ENCODE results near the gene UGT3A2.

The UGT3A2 gene

DNA sequence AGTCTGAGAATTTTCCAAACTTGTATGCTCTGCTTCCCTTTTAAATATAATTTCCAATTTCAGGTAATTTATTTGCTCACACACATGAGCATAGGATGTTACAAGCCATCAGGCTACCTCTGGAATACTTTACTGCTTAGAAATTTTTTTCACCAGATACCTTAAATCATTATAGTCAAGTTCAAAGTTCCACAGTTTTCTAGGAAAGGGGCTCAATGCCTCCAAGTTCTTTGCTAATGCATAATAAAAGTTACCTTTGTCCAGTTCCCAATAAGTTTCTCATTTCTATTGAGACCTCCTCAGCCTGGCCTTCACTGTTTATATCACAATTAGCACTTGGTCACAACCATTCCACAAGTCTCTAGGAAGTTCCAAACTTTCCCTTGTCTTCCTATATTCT lies 59.3 kb downstream of the UGT3A2 start:
- H2AFZ ChIP-seq (ENCODE audit: low read length) = no peak overlapping the region
- no peaks in the 10 kb centered on the region for H3K36me3 ChIP-seq (ENCODE audit: insufficient read depth, low read length)
- peaks cover 15% of the 10 kb centered on the region for H3K4me1 ChIP-seq (ENCODE audit: insufficient read depth, low read length, poor library complexity, severe bottlenecking)
- no peaks in the 10 kb centered on the region for H3K27me3 ChIP-seq (ENCODE audit: insufficient read depth, low read length, poor library complexity, severe bottlenecking)
- H3F3A ChIP-seq (ENCODE audit: low read depth) = no peaks in the 10 kb centered on the region
- no peak overlapping the region for H3K4me2 ChIP-seq (ENCODE audit: low read depth, low read length, poor library complexity, severe bottlenecking)
- no peaks in the 10 kb centered on the region for H3K79me2 ChIP-seq (ENCODE audit: insufficient read depth, low read length)
- no peak overlapping the region for H3K4me3 ChIP-seq (ENCODE audit: low read length, poor library complexity, severe bottlenecking)
- peaks cover 15% of the 10 kb centered on the region; the same call in 1 of the 2 replicates for H3K9me3 ChIP-seq (ENCODE audit: insufficient read depth, low read depth, low read length)
- H3K9me2 ChIP-seq (replicated peaks; ENCODE audit: low read depth, low read length) = no peaks in the 10 kb centered on the region
- TF ChIP-seq EZH2phosphoT487 (IDR thresholded peaks at IDR 0.05; ENCODE audit: borderline replicate concordance) = no peak
- TF ChIP-seq, protein P1, sequence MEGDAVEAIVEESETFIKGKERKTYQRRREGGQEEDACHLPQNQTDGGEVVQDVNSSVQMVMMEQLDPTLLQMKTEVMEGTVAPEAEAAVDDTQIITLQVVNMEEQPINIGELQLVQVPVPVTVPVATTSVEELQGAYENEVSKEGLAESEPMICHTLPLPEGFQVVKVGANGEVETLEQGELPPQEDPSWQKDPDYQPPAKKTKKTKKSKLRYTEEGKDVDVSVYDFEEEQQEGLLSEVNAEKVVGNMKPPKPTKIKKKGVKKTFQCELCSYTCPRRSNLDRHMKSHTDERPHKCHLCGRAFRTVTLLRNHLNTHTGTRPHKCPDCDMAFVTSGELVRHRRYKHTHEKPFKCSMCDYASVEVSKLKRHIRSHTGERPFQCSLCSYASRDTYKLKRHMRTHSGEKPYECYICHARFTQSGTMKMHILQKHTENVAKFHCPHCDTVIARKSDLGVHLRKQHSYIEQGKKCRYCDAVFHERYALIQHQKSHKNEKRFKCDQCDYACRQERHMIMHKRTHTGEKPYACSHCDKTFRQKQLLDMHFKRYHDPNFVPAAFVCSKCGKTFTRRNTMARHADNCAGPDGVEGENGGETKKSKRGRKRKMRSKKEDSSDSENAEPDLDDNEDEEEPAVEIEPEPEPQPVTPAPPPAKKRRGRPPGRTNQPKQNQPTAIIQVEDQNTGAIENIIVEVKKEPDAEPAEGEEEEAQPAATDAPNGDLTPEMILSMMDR (conservative IDR thresholded peaks at IDR 0.05; ENCODE audit: low read length) = no peak
- H4K20me1 ChIP-seq (ENCODE audit: insufficient read depth, low read length, poor library complexity, severe bottlenecking) = no peaks in the 10 kb centered on the region
- H3K9ac ChIP-seq (ENCODE audit: low read depth, low read length, poor library complexity, severe bottlenecking) = no peak overlapping the region

DNA sequence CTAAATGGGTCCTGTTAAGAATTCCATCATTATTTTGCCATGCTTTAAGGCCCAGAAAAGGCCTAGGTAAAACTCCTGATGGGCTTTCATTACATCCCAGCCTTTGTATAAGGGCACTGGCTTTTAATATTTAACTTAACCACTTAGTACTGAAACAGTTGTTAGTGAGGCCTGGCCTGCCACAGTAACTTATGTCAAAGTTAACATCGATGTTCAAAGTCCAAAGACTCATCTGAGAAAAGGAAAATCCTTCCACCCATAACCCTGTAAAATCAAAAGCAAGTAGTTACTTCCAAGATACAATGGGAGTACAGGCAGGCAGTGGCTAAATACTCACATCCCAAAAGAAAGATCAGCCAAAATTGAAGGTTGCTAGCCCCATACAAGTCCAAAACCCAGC lies 60.5 kb downstream of the UGT3A2 start:
- Histone ChIP-seq H3K4me3 (ENCODE audit: low read length, poor library complexity, severe bottlenecking) (no peak overlapping the region), H3K4me1 (ENCODE audit: insufficient read depth, low read length, poor library complexity, severe bottlenecking) (peaks cover 15% of the 10 kb centered on the region), H3K9me3 (ENCODE audit: insufficient read depth, low read depth, low read length) (peaks cover 12% of the 10 kb centered on the region; the same call in 1 of the 2 replicates), H3F3A (ENCODE audit: low read depth) (no peaks in the 10 kb centered on the region), H3K9me2 (replicated peaks; ENCODE audit: low read depth, low read length) (no peaks in the 10 kb centered on the region), H3K79me2 (ENCODE audit: insufficient read depth, low read length) (no peaks in the 10 kb centered on the region), H3K27me3 (ENCODE audit: insufficient read depth, low read length, poor library complexity, severe bottlenecking) (no peaks in the 10 kb centered on the region), H3K9ac (ENCODE audit: low read depth, low read length, poor library complexity, severe bottlenecking) (no peak overlapping the region), H2AFZ (ENCODE audit: low read length) (no peak overlapping the region), H3K4me2 (ENCODE audit: low read depth, low read length, poor library complexity, severe bottlenecking) (no peak overlapping the region), H3K36me3 (ENCODE audit: insufficient read depth, low read length) (no peaks in the 10 kb centered on the region), H4K20me1 (ENCODE audit: insufficient read depth, low read length, poor library complexity, severe bottlenecking) (no peaks in the 10 kb centered on the region)
- TF ChIP-seq, protein P1 (conservative IDR thresholded peaks at IDR 0.05; ENCODE audit: low read length) = no peak
- TF ChIP-seq EZH2phosphoT487 (IDR thresholded peaks at IDR 0.05; ENCODE audit: borderline replicate concordance) = no peak

DNA sequence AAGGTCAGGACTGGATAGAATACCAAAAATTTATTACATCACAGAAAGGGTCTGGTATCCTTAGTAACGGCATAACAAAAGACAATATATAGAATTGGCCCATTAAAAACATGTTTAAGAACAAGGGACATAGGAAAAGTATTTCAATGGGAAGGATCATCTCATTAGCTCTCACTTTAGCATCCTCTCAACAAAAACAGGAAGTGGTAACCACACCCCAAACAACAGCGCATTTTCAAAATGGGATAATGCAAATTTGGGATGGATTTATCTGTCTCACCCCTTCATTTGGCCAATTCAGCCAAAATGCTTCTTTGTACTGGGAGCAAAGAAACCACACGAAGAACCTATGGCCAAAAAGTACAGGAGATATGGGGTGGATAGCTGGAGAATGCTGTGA lies 65.7 kb downstream of the UGT3A2 start:
- TF ChIP-seq, protein P1 (conservative IDR thresholded peaks at IDR 0.05; ENCODE audit: low read length) = no peak
- TF ChIP-seq EZH2phosphoT487 (IDR thresholded peaks at IDR 0.05; ENCODE audit: borderline replicate concordance) = no peak
- H2AFZ ChIP-seq (ENCODE audit: low read length) = no peak overlapping the region
- no peaks in the 10 kb centered on the region for H3K9me2 ChIP-seq (replicated peaks; ENCODE audit: low read depth, low read length)
- H4K20me1 ChIP-seq (ENCODE audit: insufficient read depth, low read length, poor library complexity, severe bottlenecking) = no peaks in the 10 kb centered on the region
- H3F3A ChIP-seq (ENCODE audit: low read depth) = no peaks in the 10 kb centered on the region
- peaks cover 21% of the 10 kb centered on the region for H3K4me1 ChIP-seq (ENCODE audit: insufficient read depth, low read length, poor library complexity, severe bottlenecking)
- no peaks in the 10 kb centered on the region for H3K9me3 ChIP-seq (ENCODE audit: insufficient read depth, low read depth, low read length)
- H3K36me3 ChIP-seq (ENCODE audit: insufficient read depth, low read length) = no peaks in the 10 kb centered on the region
- H3K27me3 ChIP-seq (ENCODE audit: insufficient read depth, low read length, poor library complexity, severe bottlenecking) = no peaks in the 10 kb centered on the region
- no peaks in the 10 kb centered on the region for H3K79me2 ChIP-seq (ENCODE audit: insufficient read depth, low read length)
- H3K9ac ChIP-seq (ENCODE audit: low read depth, low read length, poor library complexity, severe bottlenecking) = no peak overlapping the region
- no peak overlapping the region for H3K4me3 ChIP-seq (ENCODE audit: low read length, poor library complexity, severe bottlenecking)
- H3K4me2 ChIP-seq (ENCODE audit: low read depth, low read length, poor library complexity, severe bottlenecking) = no peak overlapping the region

All from Loucy (cell line).